ENCODE results near the gene CNTN4. TPM values are rescaled to one million over a fixed set of nuclear protein-coding genes. Genes with fewer than 3 reads are reported as not detected.
A peak's percentile ranks its signal among the peaks of the same experiment; 100 is the strongest.

CNTN4 gene
- total RNA-seq, 1 donor from 2014 or later, result 5.2 TPM

DNA sequence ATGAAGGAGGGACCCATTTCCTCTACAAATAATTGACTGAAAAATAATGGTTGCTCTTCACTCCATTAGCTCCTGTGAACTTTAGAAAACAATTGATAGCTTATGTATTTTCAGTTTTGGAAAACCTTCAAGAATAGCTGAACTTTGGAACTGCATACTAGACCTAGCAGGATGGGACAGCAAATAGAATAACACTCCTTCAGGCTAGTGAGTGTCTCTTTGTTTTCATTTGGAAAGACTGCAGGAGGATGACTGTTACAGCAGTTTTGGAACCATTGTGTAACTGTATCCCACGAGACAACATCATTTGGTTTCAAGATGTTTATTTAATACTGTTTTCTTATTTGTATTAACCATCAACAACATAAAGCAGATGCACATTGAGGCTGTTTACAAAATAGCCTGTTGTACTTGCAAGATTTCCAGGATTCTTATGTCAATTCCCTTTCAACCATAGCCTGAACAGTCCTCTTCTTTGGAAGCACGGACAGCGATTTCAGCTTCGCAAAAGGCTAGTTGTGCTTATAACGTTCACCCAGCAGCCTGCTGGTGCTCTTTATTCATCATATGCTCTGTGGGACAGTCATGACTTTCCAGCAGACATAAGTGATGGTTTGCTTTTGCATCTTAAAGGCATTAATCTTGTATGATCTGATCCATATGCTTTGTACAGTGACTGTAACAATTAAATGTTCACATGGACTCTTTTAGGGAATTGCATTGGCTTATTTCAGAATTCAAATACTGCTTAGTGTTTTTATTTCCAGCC is 676.0 kb downstream of the CNTN4 start:
- Mint-ChIP-seq H3K4me1 (peaks cover 22% of the 10 kb centered on the region), H3K4me3 (no peak overlapping the region), H3K36me3 (no peaks in the 10 kb centered on the region), H3K27ac (no peak overlapping the region), H3K9me3 (peaks cover 6% of the 10 kb centered on the region), H3K27me3 (ENCODE audit: insufficient read depth, low read depth) (peaks cover 5% of the 10 kb centered on the region)
- no peak for DNase-seq (ENCODE audit: low spot score)
- Histone ChIP-seq H2AFZ (replicated peaks) (no peak overlapping the region), H3K4me1 (peaks cover 20% of the 10 kb centered on the region), H3K79me2 (ENCODE audit: low read depth) (no peaks in the 10 kb centered on the region), H3K27me3 (peaks cover 7% of the 10 kb centered on the region), H3K27ac (no peak overlapping the region), H3K36me3 (no peaks in the 10 kb centered on the region), H3K4me2 (no peak overlapping the region), H3K9me3 (ENCODE audit: low read depth) (no peaks in the 10 kb centered on the region), H3F3A (ENCODE audit: low read depth) (peaks cover 17% of the 10 kb centered on the region), H4K20me1 (ENCODE audit: low read depth) (no peaks in the 10 kb centered on the region), H3K4me3 (no peak overlapping the region), H3K9ac (no peak overlapping the region)
- TF ChIP-seq CTCF (IDR thresholded peaks at IDR 0.05) (no peak), EZH2 (IDR thresholded peaks at IDR 0.05) (no peak), EZH2phosphoT487 (IDR thresholded peaks at IDR 0.05) (no peak)

DNA sequence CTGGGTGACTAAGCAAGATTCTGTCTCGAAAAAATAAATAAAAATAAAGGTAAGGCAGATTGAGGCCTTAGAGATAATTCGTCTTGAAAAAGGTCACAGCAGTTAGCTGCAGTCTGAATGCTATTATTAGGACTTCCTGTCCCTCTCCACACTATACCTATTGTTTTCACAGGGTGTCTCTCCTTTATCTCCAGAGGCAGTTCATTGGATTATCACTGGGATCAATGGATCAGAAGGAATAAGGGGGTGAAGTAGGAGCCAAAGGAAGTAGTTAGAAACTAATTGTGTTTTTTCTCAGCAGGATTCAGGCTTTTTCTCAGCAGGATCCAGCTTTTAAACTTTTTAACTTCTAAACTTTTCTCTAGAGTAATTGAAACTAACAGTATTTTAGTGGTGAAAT is 684.6 kb downstream of the CNTN4 start:
- no peaks in the 10 kb centered on the region for H3K36me3 ChIP-seq
- no peak overlapping the region for H3K4me3 ChIP-seq
- peaks cover 70% of the 10 kb centered on the region for H3K27me3 ChIP-seq
- no peaks in the 10 kb centered on the region for H3K79me2 ChIP-seq (ENCODE audit: low read depth)
- H3K9ac ChIP-seq, result no peak overlapping the region
- peaks cover 5% of the 10 kb centered on the region for H3F3A ChIP-seq (ENCODE audit: low read depth)
- no peak overlapping the region for H2AFZ ChIP-seq (replicated peaks)
- H3K27me3 Mint-ChIP-seq (ENCODE audit: insufficient read depth, low read depth), result no peaks in the 10 kb centered on the region
- H3K27ac ChIP-seq, result no peak overlapping the region
- H3K4me1 ChIP-seq, result peaks cover 9% of the 10 kb centered on the region
- no peaks in the 10 kb centered on the region for H3K36me3 Mint-ChIP-seq
- no peak overlapping the region for H3K27ac Mint-ChIP-seq
- peak overlapping the region; percentile 32 for H3K4me2 ChIP-seq
- peaks cover 15% of the 10 kb centered on the region for H4K20me1 ChIP-seq (ENCODE audit: low read depth)
- peaks cover 8% of the 10 kb centered on the region for H3K4me1 Mint-ChIP-seq
- peak; percentile 99 for TF ChIP-seq EZH2phosphoT487 (IDR thresholded peaks at IDR 0.05)
- no peak for TF ChIP-seq EZH2 (IDR thresholded peaks at IDR 0.05)
- H3K9me3 ChIP-seq (ENCODE audit: low read depth), result no peaks in the 10 kb centered on the region
- H3K4me3 Mint-ChIP-seq, result no peak overlapping the region
- peaks cover 2% of the 10 kb centered on the region for H3K9me3 Mint-ChIP-seq
- DNase-seq (ENCODE audit: low spot score), result peak; percentile 76

DNA sequence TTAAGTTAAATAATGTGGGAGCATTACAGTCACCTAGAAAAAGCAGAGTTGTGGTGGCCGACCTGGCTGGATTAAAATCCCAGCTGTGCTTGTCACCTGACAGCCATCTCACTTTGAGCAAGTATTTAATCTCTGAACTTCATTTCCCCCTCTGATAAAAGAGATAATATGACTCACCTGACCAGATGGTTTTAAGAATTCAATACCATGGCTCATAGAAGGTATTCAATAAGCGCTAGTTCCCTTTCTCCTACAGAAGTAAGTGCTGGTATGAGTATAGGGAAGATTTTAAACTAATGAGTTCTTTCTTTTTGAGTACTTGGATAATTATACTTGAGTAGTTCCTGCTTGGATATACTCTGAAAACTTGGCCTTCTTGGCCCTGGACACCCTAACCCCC is 686.0 kb downstream of the CNTN4 start:
- H3K27me3 Mint-ChIP-seq (ENCODE audit: insufficient read depth, low read depth), result no peaks in the 10 kb centered on the region
- H3K4me1 ChIP-seq, result peaks cover 23% of the 10 kb centered on the region
- TF ChIP-seq EZH2phosphoT487 (IDR thresholded peaks at IDR 0.05) (no peak), CTCF (IDR thresholded peaks at IDR 0.05) (no peak), EZH2 (IDR thresholded peaks at IDR 0.05) (no peak)
- no peak overlapping the region for H3K9ac ChIP-seq
- H3K79me2 ChIP-seq (ENCODE audit: low read depth), result no peaks in the 10 kb centered on the region
- no peak overlapping the region for H3K4me2 ChIP-seq
- DNase-seq (ENCODE audit: low spot score), result no peak
- no peak overlapping the region for H2AFZ ChIP-seq (replicated peaks)
- H3K4me3 Mint-ChIP-seq, result no peak overlapping the region
- peaks cover 5% of the 10 kb centered on the region for H3F3A ChIP-seq (ENCODE audit: low read depth)
- H3K27ac ChIP-seq, result no peak overlapping the region
- no peaks in the 10 kb centered on the region for H3K36me3 Mint-ChIP-seq
- H3K27ac Mint-ChIP-seq, result no peak overlapping the region
- H3K9me3 Mint-ChIP-seq, result peaks cover 2% of the 10 kb centered on the region
- peaks cover 17% of the 10 kb centered on the region for H3K4me1 Mint-ChIP-seq
- no peaks in the 10 kb centered on the region for H3K9me3 ChIP-seq (ENCODE audit: low read depth)
- H3K36me3 ChIP-seq, result no peaks in the 10 kb centered on the region
- no peak overlapping the region for H3K4me3 ChIP-seq
- peaks cover 66% of the 10 kb centered on the region for H3K27me3 ChIP-seq
- peaks cover 15% of the 10 kb centered on the region for H4K20me1 ChIP-seq (ENCODE audit: low read depth)

DNA sequence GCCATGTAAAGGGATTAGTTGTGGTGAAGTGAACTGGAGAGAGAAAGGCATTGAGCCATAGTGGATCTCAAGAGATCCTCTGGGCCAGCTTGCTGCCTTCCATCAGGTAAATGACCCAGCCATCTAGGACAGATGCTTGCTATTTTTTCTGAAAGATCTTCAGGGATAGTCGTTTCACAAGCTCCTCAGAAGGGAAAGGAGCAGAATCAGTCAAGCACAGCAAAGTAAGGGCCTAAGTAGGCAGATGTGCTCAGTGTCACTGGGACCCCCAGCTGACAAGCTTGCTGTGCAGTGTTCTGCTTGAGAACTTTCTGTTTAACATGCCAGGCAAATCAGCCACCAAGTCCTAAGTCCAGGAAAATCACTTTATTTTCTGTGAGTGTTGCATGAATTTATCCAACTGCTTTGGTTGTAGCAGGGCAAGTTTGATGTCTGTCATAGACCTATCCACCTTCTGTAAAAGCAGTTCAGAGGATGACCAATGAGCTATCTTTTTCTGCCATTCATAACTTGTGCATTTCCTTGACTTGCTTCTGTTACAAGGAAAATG is 691.7 kb downstream of the CNTN4 start:
- Histone ChIP-seq H3K4me1 (peaks cover 27% of the 10 kb centered on the region), H4K20me1 (ENCODE audit: low read depth) (no peaks in the 10 kb centered on the region), H3K27ac (no peak overlapping the region), H3K9me3 (ENCODE audit: low read depth) (no peaks in the 10 kb centered on the region), H3K4me2 (peak overlapping the region; percentile 47), H3F3A (ENCODE audit: low read depth) (no peaks in the 10 kb centered on the region), H3K9ac (no peak overlapping the region), H3K36me3 (no peaks in the 10 kb centered on the region), H2AFZ (replicated peaks) (no peak overlapping the region), H3K79me2 (ENCODE audit: low read depth) (no peaks in the 10 kb centered on the region), H3K27me3 (peaks cover 16% of the 10 kb centered on the region), H3K4me3 (no peak overlapping the region)
- TF ChIP-seq EZH2phosphoT487 (IDR thresholded peaks at IDR 0.05) (no peak), CTCF (IDR thresholded peaks at IDR 0.05) (no peak), EZH2 (IDR thresholded peaks at IDR 0.05) (no peak)
- H3K4me1 Mint-ChIP-seq, result peaks cover 18% of the 10 kb centered on the region
- peak; percentile 22 for DNase-seq (ENCODE audit: low spot score)
- H3K27me3 Mint-ChIP-seq (ENCODE audit: insufficient read depth, low read depth), result no peaks in the 10 kb centered on the region
- H3K4me3 Mint-ChIP-seq, result no peak overlapping the region
- H3K36me3 Mint-ChIP-seq, result no peaks in the 10 kb centered on the region
- H3K9me3 Mint-ChIP-seq, result no peaks in the 10 kb centered on the region
- peak overlapping the region; percentile 17 for H3K27ac Mint-ChIP-seq
